ENCODE measurements around the gene ZNF678. TPM values are rescaled to one million over a fixed set of nuclear protein-coding genes. Genes with fewer than 3 reads are reported as not detected.
A peak's percentile ranks its signal among the peaks of the same experiment; 100 is the strongest.

The ZNF678 gene
- total RNA-seq, 4 donors from 2014 or later, result 4.3 to 10.0 (median 6.3) TPM

- no peak for ATAC-seq
- H3K27ac ChIP-seq, result no peak overlapping the region
- 100% methylated on average over 2 of the region's 3 CpGs; no CpG with 5 or more reads in 1 of the 2 donors for WGBS, 2 donors (ENCODE audit: low coverage in 1 of 2)
- no peaks in the 10 kb centered on the region for H3K4me1 ChIP-seq
- no peak for TF ChIP-seq CTCF (IDR thresholded peaks at IDR 0.05)
- no peak for TF ChIP-seq POLR2A (IDR thresholded peaks at IDR 0.05)
- TF ChIP-seq POLR2AphosphoS5 (IDR thresholded peaks at IDR 0.05), result no peak
- TF ChIP-seq EP300 (IDR thresholded peaks at IDR 0.05), result no peak
- H3K36me3 ChIP-seq, result peaks cover 0 to 11% of the 10 kb centered on the region in 2 donors
- H3K27me3 ChIP-seq, result no peaks in the 10 kb centered on the region
- peaks cover 0 to 89% (median 0%) of the 10 kb centered on the region in 3 donors for H3K9me3 ChIP-seq
- H3K4me3 ChIP-seq, result no peak overlapping the region
Observed at GRCh38 chr1:227532019-227532619, 31.2 kb upstream of the ZNF678 start.

GRCh38 chr1:227540170-227541098 lies 22.9 kb upstream of the ZNF678 start:
- peaks cover 0 to 23% (median 0%) of the 10 kb centered on the region in 3 donors for H3K9me3 ChIP-seq
- no peaks in the 10 kb centered on the region for H3K36me3 ChIP-seq
- WGBS, 2 donors (ENCODE audit: low coverage in 1 of 2), result 67 to 94% methylated on average over 2 of the region's 5 CpGs
- ATAC-seq, result no peak
- no peak overlapping the region for H3K27ac ChIP-seq
- no peaks in the 10 kb centered on the region for H3K27me3 ChIP-seq
- H3K4me1 ChIP-seq, result peaks cover 0 to 24% (median 8%) of the 10 kb centered on the region in 3 donors
- TF ChIP-seq POLR2AphosphoS5 (IDR thresholded peaks at IDR 0.05) (no peak), POLR2A (IDR thresholded peaks at IDR 0.05) (no peak), EP300 (IDR thresholded peaks at IDR 0.05) (no peak), CTCF (IDR thresholded peaks at IDR 0.05) (no peak)
- H3K4me3 ChIP-seq, result no peak overlapping the region

- H3K27ac ChIP-seq, result no peak overlapping the region
- no peaks in the 10 kb centered on the region for H3K36me3 ChIP-seq
- no peak for ATAC-seq
- H3K4me3 ChIP-seq, result no peak overlapping the region
- H3K4me1 ChIP-seq, result peaks cover 0 to 24% (median 8%) of the 10 kb centered on the region in 3 donors
- no peaks in the 10 kb centered on the region for H3K27me3 ChIP-seq
- peaks cover 0 to 18% (median 0%) of the 10 kb centered on the region in 3 donors for H3K9me3 ChIP-seq
- no CpG with 5 or more reads among the region's 5 CpGs for WGBS, 2 donors (ENCODE audit: low coverage in 1 of 2)
- no peak for TF ChIP-seq CTCF (IDR thresholded peaks at IDR 0.05)
- TF ChIP-seq POLR2A (IDR thresholded peaks at IDR 0.05), result no peak
- no peak for TF ChIP-seq POLR2AphosphoS5 (IDR thresholded peaks at IDR 0.05)
- no peak for TF ChIP-seq EP300 (IDR thresholded peaks at IDR 0.05)
Observed at GRCh38 chr1:227541129-227541528, 22.2 kb upstream of the ZNF678 start.

- ATAC-seq, result peak; percentile 15
- Histone ChIP-seq H3K4me1 (peaks cover 0 to 24% (median 8%) of the 10 kb centered on the region in 3 donors), H3K4me3 (peak overlapping the region; percentile 57 to 91), H3K27ac (peak overlapping the region; percentile 4 to 86 (median 80)), H3K9me3 (peaks cover 0 to 13% (median 0%) of the 10 kb centered on the region in 3 donors), H3K27me3 (no peaks in the 10 kb centered on the region), H3K36me3 (no peaks in the 10 kb centered on the region)
- TF ChIP-seq POLR2A (IDR thresholded peaks at IDR 0.05) (no peak), POLR2AphosphoS5 (IDR thresholded peaks at IDR 0.05) (no peak), EP300 (IDR thresholded peaks at IDR 0.05) (no peak), CTCF (IDR thresholded peaks at IDR 0.05) (no peak)
- no CpG with 5 or more reads among the region's 32 CpGs for WGBS, 2 donors (ENCODE audit: low coverage in 1 of 2)
Observed at GRCh38 chr1:227541796-227542152, 21.6 kb upstream of the ZNF678 start.

Measured in gastroesophageal sphincter (tissue), 4 donors.